Panc1 (cell line): ENCODE results near the gene KRTAP10-7. TPM values are rescaled to one million over a fixed set of nuclear protein-coding genes. Genes with fewer than 3 reads are reported as not detected.

Experiments used
- ATAC-seq: fragments of 200-7000 bp; cut with Tn5 transposase; 2 replicates; pipeline ENCODE4 v1.9.1; 2020; ENCODE audit warnings: mild to moderate bottlenecking, moderate library complexity
- BruUV-seq: library from RNA; stranded (reverse); fragments of 400-500 nt; replicated peaks from 2 replicates; lab custom pipeline; 2021; lab: Mats Ljungman, UMichigan
- CTCF ChIA-PET: fragments of 300-600 bp; sonication (Branson Sonifier 250); formaldehyde crosslinking; loops from one replicate; lab custom pipeline; 2022; ENCODE audit warnings: antibody characterized with exemption; lab: Charles Lee
- POLR2A ChIA-PET: fragments of 300-600 bp; sonication (Branson Sonifier 250); formaldehyde crosslinking; loops from one replicate; lab custom pipeline; 2022; ENCODE audit warnings: antibody characterized with exemption; lab: Charles Lee
- DNase-seq: peaks from one replicate; pipeline ENCODE4 v3.0.0-alpha.2; 2010; ENCODE audit warnings: low read depth, low spot score
- H3K27ac ChIP-seq: 2 replicates; pipeline ENCODE4 v1.5.1; 2011; ENCODE audit warnings: mild to moderate bottlenecking, low read length, inconsistent platforms
- H3K27me3 ChIP-seq: fragments of 200-500 bp; sonication (Bioruptor generic); 2 replicates; pipeline ENCODE4 v1.6.0; 2014; ENCODE audit warnings: low read length, inconsistent platforms; ENCODE audit not compliant: control insufficient read depth, insufficient read depth
- H3K36me3 ChIP-seq: fragments of 200-500 bp; sonication (Bioruptor generic); 2 replicates; pipeline ENCODE4 v1.5.1; 2014; ENCODE audit warnings: inconsistent platforms, mild to moderate bottlenecking, low read length, moderate library complexity; ENCODE audit not compliant: control insufficient read depth, insufficient read depth
- H3K4me1 ChIP-seq: 2 replicates; pipeline ENCODE4 v1.5.1; 2011; ENCODE audit warnings: inconsistent platforms, mild to moderate bottlenecking, low read length, moderate library complexity; ENCODE audit not compliant: control insufficient read depth, insufficient read depth
- H3K4me3 ChIP-seq, 2 experiments: 2 replicates each; pipeline ENCODE4 v1.5.1; 2011 to 2012; ENCODE audit warnings: low read depth in 2 of 2, low read length in 2 of 2, mild to moderate bottlenecking in 2 of 2, inconsistent platforms in 1 of 2, moderate library complexity in 1 of 2
- H3K9me3 ChIP-seq: fragments of 200-500 bp; sonication (Bioruptor generic); 2 replicates; pipeline ENCODE4 v1.5.1; 2014; ENCODE audit warnings: low read depth, mild to moderate bottlenecking, inconsistent platforms, low read length, moderate library complexity; ENCODE audit not compliant: control insufficient read depth, insufficient read depth
- POLR2AphosphoS5 ChIP-seq: IDR thresholded peaks from 2 replicates; pipeline ENCODE4 v1.6.1; 2012; ENCODE audit warnings: mild to moderate bottlenecking, low read depth, low read length, moderate library complexity
- SIN3A ChIP-seq: IDR thresholded peaks from 2 replicates; pipeline ENCODE4 v1.6.1; 2012; ENCODE audit warnings: low read depth, mild to moderate bottlenecking, low read length, moderate library complexity, borderline replicate concordance; ENCODE audit not compliant: insufficient read depth
- TCF7L2 ChIP-seq: IDR thresholded peaks from 2 replicates; pipeline ENCODE4 v1.6.1; 2011; ENCODE audit warnings: mild to moderate bottlenecking, low read depth, low read length, inconsistent platforms
- in situ Hi-C: cut with HindIII; loops from 2 replicates; pipeline ENCODE4 v1.10.0; 2016; ENCODE audit warnings: low sequenced_read_pairs, low pct_unique_long_range_greater_than_20kb
- intact Hi-C: fragments of 100-400 bp; cut with micrococcal nuclease; formaldehyde crosslinking; loops from one replicate; pipeline ENCODE4 v1.10.0; 2022; ENCODE audit not compliant: unreplicated experiment
- total RNA-seq: library from RNA; stranded (reverse); gene quantifications from one replicate; pipeline ENCODE4 v1.2.1, GENCODE V29; 2021; ENCODE audit not compliant: unreplicated experiment
- TF ChIP-seq, protein P1 (sequence below), 2 experiments: IDR thresholded peaks; 2 replicates each; pipeline ENCODE4 v1.6.1; 2011 to 2012; ENCODE audit warnings: low read depth in 2 of 2, control low read depth in 1 of 2, low read length in 1 of 2, mild to moderate bottlenecking in 1 of 2, moderate library complexity in 1 of 2; ENCODE audit not compliant: insufficient read depth in 1 of 2
- TF ChIP-seq, protein P2 (sequence below): fragments of 450-650 bp; IDR thresholded peaks from 2 replicates; pipeline ENCODE4 v1.5.1; 2017; ENCODE audit warnings: mild to moderate bottlenecking

KRTAP10-7 gene
- total RNA-seq, 1 experiment from 2014 or later, result not detected

GRCh38 chr21:44579056-44579832 is 21.2 kb upstream of the KRTAP10-7 start:
- TF ChIP-seq TCF7L2 (no peak), SIN3A (no peak), POLR2AphosphoS5 (no peak)
- TF ChIP-seq, protein P1, sequence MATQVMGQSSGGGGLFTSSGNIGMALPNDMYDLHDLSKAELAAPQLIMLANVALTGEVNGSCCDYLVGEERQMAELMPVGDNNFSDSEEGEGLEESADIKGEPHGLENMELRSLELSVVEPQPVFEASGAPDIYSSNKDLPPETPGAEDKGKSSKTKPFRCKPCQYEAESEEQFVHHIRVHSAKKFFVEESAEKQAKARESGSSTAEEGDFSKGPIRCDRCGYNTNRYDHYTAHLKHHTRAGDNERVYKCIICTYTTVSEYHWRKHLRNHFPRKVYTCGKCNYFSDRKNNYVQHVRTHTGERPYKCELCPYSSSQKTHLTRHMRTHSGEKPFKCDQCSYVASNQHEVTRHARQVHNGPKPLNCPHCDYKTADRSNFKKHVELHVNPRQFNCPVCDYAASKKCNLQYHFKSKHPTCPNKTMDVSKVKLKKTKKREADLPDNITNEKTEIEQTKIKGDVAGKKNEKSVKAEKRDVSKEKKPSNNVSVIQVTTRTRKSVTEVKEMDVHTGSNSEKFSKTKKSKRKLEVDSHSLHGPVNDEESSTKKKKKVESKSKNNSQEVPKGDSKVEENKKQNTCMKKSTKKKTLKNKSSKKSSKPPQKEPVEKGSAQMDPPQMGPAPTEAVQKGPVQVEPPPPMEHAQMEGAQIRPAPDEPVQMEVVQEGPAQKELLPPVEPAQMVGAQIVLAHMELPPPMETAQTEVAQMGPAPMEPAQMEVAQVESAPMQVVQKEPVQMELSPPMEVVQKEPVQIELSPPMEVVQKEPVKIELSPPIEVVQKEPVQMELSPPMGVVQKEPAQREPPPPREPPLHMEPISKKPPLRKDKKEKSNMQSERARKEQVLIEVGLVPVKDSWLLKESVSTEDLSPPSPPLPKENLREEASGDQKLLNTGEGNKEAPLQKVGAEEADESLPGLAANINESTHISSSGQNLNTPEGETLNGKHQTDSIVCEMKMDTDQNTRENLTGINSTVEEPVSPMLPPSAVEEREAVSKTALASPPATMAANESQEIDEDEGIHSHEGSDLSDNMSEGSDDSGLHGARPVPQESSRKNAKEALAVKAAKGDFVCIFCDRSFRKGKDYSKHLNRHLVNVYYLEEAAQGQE (IDR thresholded peaks at IDR 0.05; ENCODE audit: insufficient read depth in 1 of 2, low read depth in 2 of 2, low read length in 1 of 2), result no peak
- TF ChIP-seq, protein P2, sequence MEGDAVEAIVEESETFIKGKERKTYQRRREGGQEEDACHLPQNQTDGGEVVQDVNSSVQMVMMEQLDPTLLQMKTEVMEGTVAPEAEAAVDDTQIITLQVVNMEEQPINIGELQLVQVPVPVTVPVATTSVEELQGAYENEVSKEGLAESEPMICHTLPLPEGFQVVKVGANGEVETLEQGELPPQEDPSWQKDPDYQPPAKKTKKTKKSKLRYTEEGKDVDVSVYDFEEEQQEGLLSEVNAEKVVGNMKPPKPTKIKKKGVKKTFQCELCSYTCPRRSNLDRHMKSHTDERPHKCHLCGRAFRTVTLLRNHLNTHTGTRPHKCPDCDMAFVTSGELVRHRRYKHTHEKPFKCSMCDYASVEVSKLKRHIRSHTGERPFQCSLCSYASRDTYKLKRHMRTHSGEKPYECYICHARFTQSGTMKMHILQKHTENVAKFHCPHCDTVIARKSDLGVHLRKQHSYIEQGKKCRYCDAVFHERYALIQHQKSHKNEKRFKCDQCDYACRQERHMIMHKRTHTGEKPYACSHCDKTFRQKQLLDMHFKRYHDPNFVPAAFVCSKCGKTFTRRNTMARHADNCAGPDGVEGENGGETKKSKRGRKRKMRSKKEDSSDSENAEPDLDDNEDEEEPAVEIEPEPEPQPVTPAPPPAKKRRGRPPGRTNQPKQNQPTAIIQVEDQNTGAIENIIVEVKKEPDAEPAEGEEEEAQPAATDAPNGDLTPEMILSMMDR, result no peak
- H3K27me3 ChIP-seq, result no peaks in the 10 kb centered on the region; the same call in 1 of the 2 replicates
- no TSS peak for BruUV-seq
- H3K27ac ChIP-seq, result no peak overlapping the region
- peaks cover 4% of the 10 kb centered on the region; the same call in 1 of the 2 replicates for H3K4me1 ChIP-seq
- ChIA-PET POLR2A (interaction anchor here (0.6 kb wide), 1 partner anchor 9 kb away, joined by 3 read pairs; no protein-coding TSS in a partner anchor), CTCF (interaction anchor here (0.6 kb wide), 1 partner anchor 561 kb away, joined by 4 read pairs; no protein-coding TSS in a partner anchor)
- H3K36me3 ChIP-seq, result no peaks in the 10 kb centered on the region
- ATAC-seq (no peak), DNase-seq (no peak)
- H3K9me3 ChIP-seq, result 0 out of 2 replicates have a peak, but pooled peaks cover 7% of the 10 kb centered on the region
- intact Hi-C loops (no loop called here), in situ Hi-C loops (no loop called here)
- H3K4me3 ChIP-seq, result no peak overlapping the region

DNA sequence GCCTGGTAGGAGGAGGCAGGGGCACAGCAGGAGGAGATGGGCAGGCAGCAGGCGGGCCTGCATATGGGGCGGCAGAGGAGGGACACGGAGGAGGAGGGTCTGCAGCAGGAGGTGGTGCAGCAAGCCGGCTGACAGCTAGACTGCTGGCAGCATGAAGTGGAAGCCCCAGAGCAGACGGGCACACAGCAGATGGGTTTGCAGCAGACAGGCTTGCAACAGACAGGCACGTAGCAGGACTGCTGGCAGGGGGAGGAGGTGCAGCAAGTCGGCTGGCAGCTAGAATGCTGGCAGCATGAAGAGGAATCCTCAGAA is 20.6 kb upstream of the KRTAP10-7 start:
- Histone ChIP-seq H3K4me1 (peaks cover 4% of the 10 kb centered on the region; the same call in 1 of the 2 replicates), H3K36me3 (no peaks in the 10 kb centered on the region), H3K4me3 (no peak overlapping the region), H3K27ac (no peak overlapping the region), H3K27me3 (peaks cover 4% of the 10 kb centered on the region), H3K9me3 (0 out of 2 replicates have a peak, but pooled peaks cover 7% of the 10 kb centered on the region)
- intact Hi-C loops (no loop called here), in situ Hi-C loops (no loop called here)
- POLR2A ChIA-PET, result no interaction called here
- TF ChIP-seq, protein P1 (IDR thresholded peaks at IDR 0.05; ENCODE audit: insufficient read depth in 1 of 2, low read depth in 2 of 2, low read length in 1 of 2), result no peak
- TF ChIP-seq TCF7L2, result no peak
- no peak for TF ChIP-seq SIN3A
- TF ChIP-seq POLR2AphosphoS5, result no peak
- TF ChIP-seq, protein P2, result no peak
- BruUV-seq, result no TSS peak
- DNase-seq, result no peak
- CTCF ChIA-PET, result interaction anchor here (0.7 kb wide), 2 partner anchors 30 to 90 kb away, joined by 3 to 4 read pairs; no protein-coding TSS in a partner anchor
- ATAC-seq, result peak; percentile 32; the same call in 1 of the 2 replicates
